RKO (cell line): ENCODE results near the gene PEX13.
"Not testable (repeated sequence)": the region's sequence is repeated elsewhere in the genome, so short reads cannot be mapped to it uniquely, and the experiment has no call there.

Experiments used
- DNase-seq: peaks from one replicate; pipeline ENCODE4 v3.0.0-alpha.2; 2016; ENCODE audit warnings: low spot score

Gene PEX13, protein sequence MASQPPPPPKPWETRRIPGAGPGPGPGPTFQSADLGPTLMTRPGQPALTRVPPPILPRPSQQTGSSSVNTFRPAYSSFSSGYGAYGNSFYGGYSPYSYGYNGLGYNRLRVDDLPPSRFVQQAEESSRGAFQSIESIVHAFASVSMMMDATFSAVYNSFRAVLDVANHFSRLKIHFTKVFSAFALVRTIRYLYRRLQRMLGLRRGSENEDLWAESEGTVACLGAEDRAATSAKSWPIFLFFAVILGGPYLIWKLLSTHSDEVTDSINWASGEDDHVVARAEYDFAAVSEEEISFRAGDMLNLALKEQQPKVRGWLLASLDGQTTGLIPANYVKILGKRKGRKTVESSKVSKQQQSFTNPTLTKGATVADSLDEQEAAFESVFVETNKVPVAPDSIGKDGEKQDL

DNA sequence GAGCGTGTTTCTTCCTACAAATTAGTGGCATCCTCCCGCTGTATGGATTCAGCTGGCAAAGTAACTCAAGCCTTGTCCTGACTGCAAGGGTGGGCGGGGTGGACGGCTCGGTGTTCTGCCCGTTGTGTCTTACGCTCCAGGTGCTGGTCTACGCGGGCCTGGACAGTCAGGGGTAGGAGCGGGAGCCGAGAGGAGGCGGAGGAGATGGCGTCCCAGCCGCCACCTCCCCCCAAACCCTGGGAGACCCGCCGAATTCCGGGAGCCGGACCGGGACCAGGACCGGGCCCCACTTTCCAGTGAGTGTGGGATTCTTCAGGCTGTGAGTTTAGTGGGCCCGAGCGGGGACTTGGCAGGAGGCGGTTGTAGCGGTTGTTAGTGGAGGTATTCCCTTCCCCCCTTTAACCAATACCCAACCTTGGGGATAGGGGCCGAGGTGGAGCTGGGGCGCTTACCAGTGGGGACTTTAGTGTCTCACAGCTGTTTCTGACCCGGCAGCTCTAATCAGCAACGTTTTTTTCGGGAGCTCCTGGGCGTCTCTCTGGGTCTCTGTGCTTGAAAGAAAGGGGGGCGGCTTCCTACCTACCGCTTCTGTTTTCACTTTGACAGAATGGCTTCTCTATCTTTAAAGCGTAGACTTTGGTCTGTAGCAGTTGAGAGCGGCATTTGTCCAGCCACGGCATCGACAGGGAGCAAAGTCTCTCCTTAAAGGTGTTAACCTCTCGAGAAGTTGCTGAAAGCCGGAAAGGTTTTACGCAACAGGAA is at the start of gene PEX13, which contains the start of gene PUS10:
Gene PEX13 (plus strand): TSS at position 165 of the 762 bp plus-strand sequence. CDS start 40 bp downstream, at position 205.
Gene PUS10 (minus strand): TSS at position 700 of the 762 bp plus-strand sequence. CDS start 6,365 bp downstream, outside the sequence.
- peak; percentile 79 for DNase-seq

DNA sequence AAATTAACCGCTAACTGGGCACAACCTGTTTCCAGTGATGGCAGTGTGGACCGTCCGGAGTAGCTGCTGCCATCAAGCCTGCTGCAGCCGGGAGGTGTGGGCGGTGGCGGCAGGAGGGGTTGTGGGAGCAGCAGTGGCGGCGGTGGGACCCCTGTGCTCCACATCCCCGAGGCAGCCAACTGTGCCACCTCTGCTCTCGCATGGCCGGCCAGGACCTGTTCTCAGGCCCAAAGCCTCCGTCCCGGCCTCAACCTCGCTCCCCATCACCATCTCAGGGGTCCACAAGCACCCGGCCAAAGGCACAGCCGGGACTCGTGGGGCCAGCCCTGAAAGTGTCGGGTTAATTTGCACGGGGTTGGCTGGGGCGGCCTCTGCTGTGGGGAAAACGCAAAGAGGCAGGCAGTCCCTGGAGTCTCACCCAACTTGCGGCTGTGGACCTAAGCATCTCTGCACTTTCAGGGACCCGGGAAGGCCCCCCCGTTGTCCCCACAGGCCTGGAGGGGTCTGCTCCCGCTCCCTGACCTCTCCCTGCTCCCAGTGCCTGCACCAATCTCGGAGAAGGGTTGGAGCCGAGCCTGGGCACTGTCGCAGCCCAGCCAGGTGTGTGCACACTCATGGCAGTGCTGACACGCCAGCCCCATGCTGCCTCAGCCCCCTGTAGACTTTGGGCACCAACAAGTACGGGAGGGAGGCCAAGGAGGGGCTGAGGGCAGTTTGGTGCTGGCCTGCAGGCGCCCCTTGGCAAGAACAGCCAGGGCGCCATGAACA is 44.4 kb upstream of the PEX13 start:
- DNase-seq: no peak

DNA sequence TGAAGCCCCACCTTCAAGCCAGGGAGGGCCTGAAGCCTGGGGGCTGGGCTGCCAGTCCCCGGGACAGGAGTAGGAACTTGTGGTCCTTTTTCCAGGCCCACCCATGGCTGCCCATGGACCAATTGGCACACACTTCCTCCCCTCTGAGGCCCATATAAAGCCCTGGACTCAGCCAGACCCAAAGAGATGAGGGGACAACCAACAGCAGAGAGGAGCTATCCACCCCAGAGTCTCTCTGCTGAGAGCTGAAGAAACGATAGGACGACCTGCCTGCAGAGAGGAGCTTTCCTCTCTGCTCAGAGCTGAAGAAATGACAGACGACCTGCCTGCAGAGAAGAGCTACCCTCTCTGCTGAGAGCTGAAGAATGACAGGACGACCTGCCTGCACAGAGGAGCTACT is 43.8 kb upstream of the PEX13 start:
- DNase-seq: no peak

DNA sequence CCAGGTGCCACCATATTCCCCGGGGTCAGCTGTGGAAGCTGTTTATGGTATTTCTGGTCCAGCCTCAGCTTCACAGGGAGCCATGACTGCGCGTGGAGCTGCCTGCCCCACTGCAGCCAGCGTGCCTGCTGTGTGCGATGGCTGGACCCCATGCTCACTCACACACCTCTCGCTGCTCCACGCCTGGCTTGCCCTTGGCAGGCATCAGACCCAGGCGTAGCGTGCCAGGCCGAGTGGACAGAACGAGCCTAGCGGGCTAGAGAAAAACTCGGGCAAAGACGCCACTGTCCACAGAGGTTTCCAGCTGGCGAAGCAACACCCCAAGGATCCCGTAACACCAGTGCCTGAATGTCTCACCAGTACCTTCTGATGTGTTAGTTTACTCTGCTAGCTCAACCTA is 42.9 kb upstream of the PEX13 start:
- DNase-seq: no peak

DNA sequence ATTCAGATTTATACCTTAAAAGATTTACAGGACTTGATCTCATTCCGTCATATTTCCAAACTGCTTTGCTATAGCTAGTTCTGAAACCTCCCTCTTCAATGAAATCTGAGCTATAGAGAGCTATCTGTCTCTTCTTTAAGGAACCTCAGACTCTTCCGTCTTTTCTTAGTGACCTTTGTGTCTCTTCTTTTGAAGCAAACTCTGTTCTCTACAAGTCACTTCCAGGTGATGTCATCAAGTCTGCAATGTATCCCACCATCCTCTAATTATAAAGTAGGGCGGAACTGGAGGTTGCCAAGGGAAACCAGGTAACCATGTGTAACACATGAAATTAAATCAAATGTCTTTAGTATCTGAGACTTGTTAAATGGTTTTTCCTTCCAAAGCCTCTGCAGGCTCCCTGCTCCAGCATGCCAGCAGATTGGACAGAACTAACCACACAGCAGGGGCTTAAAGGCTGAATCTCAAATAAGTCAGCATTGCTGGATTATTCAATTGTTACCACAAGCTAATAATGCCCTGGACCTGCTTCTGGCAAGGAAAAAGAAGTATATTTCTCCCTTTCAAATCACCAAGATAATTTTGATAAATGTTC is 41.2 kb upstream of the PEX13 start:
- no peak for DNase-seq

DNA sequence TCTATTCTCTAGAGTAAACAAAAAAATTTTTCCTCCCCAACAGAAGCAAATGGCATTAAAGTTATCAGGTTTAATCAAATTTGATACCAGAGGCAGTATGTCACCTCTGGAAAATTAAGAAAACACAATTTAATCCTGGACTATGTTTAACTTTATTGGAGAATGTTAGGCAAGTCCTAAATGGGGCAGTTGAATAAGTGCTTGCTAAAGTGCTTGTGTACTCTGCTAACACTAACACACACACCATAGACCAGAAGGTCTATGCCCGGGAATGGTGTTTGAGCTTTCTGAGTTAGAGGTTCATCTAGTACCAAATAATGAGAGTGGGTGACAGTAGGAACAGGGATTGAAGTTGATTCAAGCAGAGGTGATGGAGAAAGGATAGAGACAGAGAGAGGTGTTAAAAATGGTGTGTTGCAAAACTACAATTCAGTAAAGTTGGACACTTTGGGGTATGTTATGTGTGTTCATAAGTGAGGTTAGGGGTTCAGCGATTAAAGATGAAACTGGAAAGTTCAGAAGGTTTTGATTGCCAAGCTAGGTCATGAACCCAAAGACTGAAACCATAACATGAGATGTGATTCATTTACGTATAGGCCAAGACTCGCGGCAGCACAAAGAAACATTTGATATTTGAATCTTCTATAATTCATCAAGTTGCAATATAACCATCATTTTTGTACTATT is 40.5 kb upstream of the PEX13 start:
- no peak for DNase-seq

DNA sequence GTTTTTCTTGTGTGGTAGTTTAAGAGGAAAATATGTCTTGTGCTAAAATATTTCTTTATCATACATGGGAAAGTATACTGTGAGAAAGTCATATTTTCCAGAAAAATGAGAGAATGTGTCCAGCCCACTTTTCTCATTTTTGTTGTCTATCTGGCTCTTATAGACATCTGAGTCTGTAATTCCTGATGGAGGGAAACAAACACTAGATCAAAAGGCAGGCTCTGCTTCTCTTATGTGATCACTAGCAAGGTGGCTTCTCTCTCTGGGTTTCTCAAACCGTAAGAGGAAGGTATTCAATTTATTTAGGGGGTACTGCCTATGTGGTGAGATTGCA is 40.0 kb upstream of the PEX13 start:
- no peak for DNase-seq

DNA sequence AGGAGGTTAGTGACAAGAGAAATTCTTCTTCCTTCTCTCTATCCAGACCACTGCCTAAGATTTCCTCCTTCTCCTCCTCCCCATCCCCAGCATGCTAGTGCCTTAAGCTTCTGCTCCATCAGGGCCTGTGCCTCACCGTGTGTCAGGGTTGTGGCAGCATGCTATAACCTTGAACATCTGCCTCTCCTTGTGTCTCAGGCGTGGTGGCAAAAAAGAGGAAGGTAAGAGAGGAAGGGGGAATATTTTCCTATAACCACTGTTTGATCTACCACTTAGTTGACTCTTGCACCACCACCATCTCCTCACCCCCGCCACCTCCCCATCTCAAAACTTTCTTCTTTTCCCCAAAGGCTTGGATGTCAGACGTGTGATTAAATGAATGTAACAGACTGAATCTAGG is 38.3 kb upstream of the PEX13 start:
- DNase-seq: no peak

DNA sequence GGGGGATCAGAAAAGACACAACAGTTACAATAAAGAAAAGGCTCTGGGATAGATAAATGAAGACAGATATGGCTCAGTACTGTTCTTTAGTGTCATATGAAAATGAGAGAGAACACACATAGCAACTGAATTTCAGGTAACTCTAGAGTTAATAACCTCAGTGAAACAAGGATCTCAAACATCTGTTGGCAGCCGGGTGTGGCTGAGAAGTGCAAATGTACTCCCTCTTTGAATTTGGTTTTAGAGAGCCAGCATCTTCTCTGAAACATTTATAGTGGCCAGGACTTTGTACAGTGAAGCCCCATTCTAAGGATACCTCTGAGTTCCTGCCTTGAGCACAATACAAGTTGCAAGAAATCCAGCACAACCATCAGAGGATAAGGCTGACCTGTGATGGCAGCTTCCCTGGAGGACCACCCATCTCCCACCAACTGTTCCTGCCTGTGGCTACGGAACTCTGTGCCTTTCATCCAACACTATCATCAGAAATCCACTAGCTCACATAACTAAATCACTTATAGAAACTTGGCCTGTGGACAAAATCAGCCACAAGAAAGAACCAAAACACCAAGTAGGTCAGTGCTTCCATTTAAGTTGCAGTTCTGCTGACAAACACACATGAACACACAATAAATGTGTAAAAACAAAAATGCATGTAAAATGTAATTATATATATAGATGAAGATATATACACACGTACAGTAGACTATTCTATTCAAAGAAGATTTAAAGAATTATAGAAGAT is 37.3 kb upstream of the PEX13 start:
- DNase-seq: no peak

DNA sequence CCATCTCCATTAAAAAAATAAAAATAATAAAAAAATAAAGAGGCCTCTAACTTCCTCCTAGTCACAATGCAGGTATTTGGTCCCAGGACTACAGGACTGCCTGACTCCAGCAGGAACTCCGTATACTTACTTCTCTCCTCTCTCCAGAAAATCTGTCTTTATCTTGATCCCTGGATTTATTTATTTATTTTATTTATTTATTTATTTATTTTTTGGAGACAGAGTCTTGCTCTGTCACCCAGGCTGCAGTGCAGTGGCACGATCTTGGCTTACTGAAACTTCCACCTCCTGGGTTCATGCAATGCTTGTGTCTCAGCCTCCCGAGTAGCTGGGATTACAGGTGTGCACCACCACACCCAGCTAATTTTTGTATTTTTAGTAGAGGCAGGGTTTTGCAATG is 35.5 kb upstream of the PEX13 start:
- not testable (repeated sequence) for DNase-seq

DNA sequence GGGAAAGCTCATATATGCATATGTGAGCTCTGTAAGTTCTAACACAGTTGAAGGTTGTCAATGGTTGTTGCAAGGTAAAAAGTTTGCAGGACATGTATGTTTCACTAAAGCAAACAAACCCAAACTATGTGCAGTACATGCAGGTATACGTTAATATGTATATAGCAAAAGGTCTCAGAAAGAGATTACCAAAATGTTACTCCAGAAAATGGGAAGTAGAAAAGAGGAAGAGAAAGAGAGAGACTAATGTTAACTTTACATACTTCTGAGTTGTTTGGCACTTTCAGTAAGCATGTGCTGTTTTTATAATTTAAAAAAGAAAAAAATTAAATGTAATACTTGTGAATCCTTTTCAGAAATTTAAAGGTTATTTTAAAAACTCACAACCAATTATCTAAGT is 32.8 kb upstream of the PEX13 start:
- DNase-seq: no peak

DNA sequence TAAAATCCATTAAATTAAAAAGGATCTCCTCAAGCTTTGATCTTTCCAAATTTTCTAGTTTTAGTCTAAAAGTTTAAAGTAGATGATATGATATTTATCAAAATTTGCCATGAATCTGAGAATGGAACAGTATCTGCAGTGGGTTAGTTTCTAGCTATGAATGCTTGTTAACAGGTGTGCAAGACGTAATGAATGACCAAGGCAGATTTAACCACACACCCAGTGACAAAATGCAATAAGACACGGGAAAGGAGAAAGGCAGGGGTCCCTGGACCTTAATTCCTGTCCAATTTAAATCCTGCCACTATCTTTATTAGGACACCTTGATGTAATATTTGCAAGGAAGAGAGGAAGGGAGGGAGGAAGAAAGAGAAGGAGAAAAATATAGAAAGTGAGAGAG is 30.5 kb upstream of the PEX13 start:
- DNase-seq: no peak

DNA sequence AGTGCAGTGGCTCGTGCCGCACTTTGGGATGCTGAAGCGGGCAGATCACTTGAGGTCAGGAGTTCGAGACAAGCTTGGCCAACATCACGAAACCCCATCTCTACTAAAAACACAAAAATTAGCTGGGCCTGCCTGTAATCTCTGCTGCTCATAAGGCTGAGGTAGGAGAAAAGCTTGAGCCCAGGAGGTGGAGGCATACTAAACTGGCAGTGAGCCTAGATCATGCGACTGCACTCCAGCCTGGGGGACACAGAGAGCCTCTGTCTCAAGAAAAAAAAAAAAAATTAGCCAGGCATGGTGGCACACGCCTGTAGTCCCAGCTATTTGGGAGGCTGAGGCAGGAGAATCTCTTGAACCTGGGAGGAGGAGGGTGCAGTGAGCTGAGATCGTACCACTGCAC is 29.9 kb upstream of the PEX13 start:
- DNase-seq: not testable (repeated sequence)

DNA sequence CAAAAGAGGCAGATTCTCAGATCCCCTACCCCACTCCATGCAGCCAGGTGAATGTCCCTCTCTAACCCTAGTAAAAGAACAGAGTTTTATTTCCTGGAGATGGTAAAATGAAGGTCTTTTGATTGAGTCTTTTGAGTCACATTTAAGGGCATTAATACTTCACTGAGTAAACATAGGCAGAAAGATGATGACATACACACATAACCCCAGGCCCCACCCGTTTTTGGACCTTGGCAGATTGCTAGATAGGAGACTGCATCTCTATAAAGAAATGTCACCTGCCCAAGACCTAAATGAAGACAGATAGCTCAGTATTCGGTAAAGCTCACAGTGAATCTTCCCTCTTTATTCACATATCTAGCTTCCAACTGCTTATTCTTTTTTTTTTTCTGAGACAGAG is 28.3 kb upstream of the PEX13 start:
- DNase-seq: no peak

DNA sequence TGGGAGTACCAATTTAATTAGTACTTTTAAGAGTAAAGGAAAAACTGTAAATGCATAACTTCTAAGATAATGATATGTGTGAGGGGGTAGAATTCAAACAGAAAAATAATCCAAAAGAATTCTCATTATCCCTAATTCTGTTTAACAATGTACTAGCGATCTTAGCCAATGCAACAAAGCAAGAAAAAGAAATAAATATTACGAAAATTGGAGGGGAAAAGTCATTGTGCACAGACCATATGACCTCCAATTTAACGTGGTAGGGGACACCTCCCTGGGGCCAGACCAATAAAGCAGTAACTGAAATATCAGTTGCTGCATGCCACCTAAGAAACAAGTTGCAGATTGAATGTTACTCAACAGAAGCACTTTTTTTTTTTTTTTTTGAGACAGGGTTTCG is 25.9 kb upstream of the PEX13 start:
- no peak for DNase-seq

DNA sequence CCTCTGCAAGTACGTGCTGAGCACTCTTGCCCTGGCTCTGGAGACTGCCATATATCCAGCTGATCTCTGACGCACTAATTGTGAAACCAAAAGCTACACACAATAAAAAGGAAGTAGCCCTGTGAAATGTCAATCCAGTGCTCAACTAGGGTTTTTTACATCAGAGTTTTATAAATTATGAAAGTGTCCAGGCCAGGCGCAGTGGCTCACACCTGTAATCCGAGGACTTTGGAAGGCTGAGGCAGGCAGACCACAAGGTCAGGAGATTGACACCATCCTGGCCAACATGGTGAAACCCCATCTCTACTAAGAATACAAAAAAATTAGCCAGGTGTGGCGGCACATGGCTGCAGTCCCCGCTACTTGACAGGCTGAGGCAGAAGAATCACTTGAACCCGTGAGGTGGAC is 24.5 kb upstream of the PEX13 start:
- no peak for DNase-seq

DNA sequence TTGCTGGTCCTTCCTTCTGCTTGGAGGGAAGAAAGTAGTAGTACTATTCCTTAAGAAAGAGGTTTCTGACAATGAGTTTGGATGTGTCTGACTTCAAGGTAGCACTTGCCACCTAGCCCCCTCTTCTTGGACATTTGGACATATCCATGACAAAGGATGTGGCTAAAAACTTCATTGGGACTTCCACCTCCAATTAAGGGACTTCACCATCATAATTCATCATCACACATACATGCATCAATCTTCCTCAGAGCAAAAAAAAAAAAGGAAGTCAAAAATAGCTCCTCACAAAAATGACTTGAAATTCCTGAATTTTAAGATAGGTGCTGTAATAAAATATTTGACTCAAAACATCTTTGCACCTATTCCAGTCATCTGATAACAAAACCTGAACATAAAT is 23.4 kb upstream of the PEX13 start:
- DNase-seq: no peak

DNA sequence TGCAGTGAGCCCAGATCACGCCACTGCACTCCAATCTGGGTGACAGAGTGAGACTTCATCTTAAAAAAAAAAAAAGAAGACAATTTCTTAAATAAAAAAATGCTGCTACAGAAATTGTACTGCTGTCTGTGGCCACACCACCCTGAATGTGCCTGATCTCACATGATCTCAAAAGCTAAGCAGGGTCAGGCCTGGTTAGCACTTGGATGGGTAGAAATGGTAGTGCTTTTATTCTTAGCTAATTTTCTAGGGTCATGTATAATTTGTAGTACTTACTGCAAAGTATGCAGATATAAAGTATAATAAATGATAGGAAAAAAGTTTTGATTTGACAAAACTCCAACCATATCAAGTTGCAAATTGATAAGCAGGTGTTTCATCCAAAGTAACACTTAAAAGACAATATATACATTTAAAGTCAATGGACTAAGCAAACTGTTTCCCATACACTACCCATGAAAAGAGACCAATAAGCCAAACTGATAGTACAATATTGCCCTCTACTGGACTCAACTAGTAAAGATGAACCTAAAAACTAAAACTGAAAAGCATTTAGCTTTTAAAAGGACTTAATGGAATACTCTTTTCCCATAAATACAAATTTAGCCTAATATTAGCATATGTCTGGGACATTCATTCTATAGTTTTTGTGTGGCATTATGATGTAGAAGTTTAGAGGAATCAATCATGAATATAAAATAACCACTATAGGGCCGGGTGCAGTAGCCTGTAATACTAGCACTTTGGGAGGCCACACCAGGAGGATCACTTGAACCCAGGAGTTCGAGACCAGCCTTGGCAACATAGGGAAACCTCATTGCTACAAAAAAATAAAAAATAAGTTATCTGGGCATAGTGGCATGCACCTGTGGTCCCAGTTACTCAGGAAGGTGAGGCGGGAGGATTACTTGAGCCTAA is 18.6 kb upstream of the PEX13 start:
- peak; percentile 71 for DNase-seq

DNA sequence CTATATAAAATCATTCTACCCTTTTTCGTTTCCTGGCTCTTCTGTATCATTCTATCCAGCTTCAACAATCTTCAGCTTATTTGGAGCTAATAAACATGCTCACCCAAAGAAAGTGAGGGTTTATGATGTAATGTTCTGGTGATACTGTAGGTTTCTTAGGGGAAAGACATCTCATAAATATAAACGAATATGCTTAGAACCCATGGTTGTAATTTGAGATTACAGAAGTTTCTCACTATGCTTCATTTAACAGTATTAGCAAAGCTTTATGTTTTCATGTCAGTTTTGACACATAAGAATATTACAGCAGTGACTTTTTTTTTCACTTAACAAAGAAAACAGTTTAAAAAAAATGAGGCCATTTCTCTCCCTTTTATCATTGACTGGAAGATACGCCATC is 11.8 kb upstream of the PEX13 start:
- DNase-seq: no peak
